Uterus (tissue), 4 donors: Measurements from ENCODE around the gene NFIC. TPM values are rescaled to one million over a fixed set of nuclear protein-coding genes. Genes with fewer than 3 reads are reported as not detected.
A peak's percentile ranks its signal among the peaks of the same experiment; 100 is the strongest.
"Not testable (repeated sequence)": the region's sequence is repeated elsewhere in the genome, so short reads cannot be mapped to it uniquely, and the experiment has no call there.

ENCODE experiments used
- DNase-seq, 2 donors: peaks; one replicate each; pipeline ENCODE4 v3.0.0-alpha.2; 2019 to 2020
- H3K27ac ChIP-seq, 2 donors: fragments of 200-600 bp; sonication (generic); 1 replicate in 1 of 2; 2 replicates in 1 of 2; pipeline ENCODE4 v1.5.1; 2016 to 2018
- H3K27me3 ChIP-seq, 2 donors: fragments of 200-600 bp; sonication (generic); one replicate each; pipeline ENCODE4 v1.5.1; 2018 to 2019; ENCODE audit warnings: control low read depth in 1 of 2
- H3K36me3 ChIP-seq, 2 donors: fragments of 200-600 bp; sonication (generic); one replicate each; pipeline ENCODE4 v1.5.1; 2019; ENCODE audit warnings: control low read depth in 1 of 2
- H3K4me1 ChIP-seq, 2 donors: fragments of 200-600 bp; sonication (generic); one replicate each; pipeline ENCODE4 v1.5.1; 2018 to 2019; ENCODE audit warnings: control low read depth in 1 of 2
- H3K4me3 ChIP-seq, 2 donors: fragments of 200-600 bp; sonication (generic); 1 replicate in 1 of 2; 2 replicates in 1 of 2; pipeline ENCODE4 v1.5.1; 2018 to 2019; ENCODE audit warnings: mild to moderate bottlenecking in 1 of 2
- H3K9me3 ChIP-seq, 2 donors: fragments of 200-600 bp; sonication (generic); one replicate each; pipeline ENCODE4 v1.5.1; 2019; ENCODE audit warnings: control low read depth in 1 of 2
- CTCF ChIP-seq, 4 experiments: fragments of 200-600 bp in 2 of 4; fragments of 450-650 bp in 2 of 4; sonication (generic) in 2 of 4; IDR thresholded peaks; one replicate each; pipeline ENCODE4 v1.5.1; 2016 to 2019; ENCODE audit warnings: antibody characterized with exemption in 4 of 4, mild to moderate bottlenecking in 2 of 4, moderate library complexity in 1 of 4
- POLR2A ChIP-seq, 2 donors: fragments of 450-650 bp; IDR thresholded peaks; one replicate each; pipeline ENCODE4 v1.6.1; 2016; ENCODE audit warnings: antibody characterized with exemption in 2 of 2, mild to moderate bottlenecking in 1 of 2, moderate library complexity in 1 of 2
- intact Hi-C: fragments of 100-400 bp; cut with DNase I; formaldehyde crosslinking; loops from one replicate; pipeline ENCODE4 v1.15.1; 2023; ENCODE audit warnings: low total_unique reads
- total RNA-seq, 4 donors: library from RNA; depleted of rRNA in 3 of 4; stranded (reverse); fragments of >200 nt in 3 of 4; gene quantifications; one replicate each; pipeline versions ENCODE4 v1.1.0 to v1.2.4, GENCODE V29; 2014 to 2023
- donor health status: DM: yes; HTN: yes; CAD: no.

The NFIC gene
- total RNA-seq, 4 donors from 2014 or later, result 18.5 to 361 (median 82.9) TPM

- no peaks in the 10 kb centered on the region for H3K9me3 ChIP-seq
- H3K4me3 ChIP-seq, result no peak overlapping the region
- no peaks in the 10 kb centered on the region for H3K27me3 ChIP-seq
- no peak overlapping the region for H3K27ac ChIP-seq
- TF ChIP-seq POLR2A (IDR thresholded peaks at IDR 0.05), result no peak
- TF ChIP-seq CTCF (IDR thresholded peaks at IDR 0.05), result no peak
- H3K36me3 ChIP-seq, result no peaks in the 10 kb centered on the region
- no peak for DNase-seq
- intact Hi-C loops, result no loop called here
- peaks cover 0 to 7% of the 10 kb centered on the region in 2 donors for H3K4me1 ChIP-seq
Measured at GRCh38 chr19:3420909-3421619, 54.7 kb downstream of the NFIC start.

- H3K27ac ChIP-seq, H3K9me3 ChIP-seq, DNase-seq, H3K36me3 ChIP-seq, H3K4me3 ChIP-seq, intact Hi-C loops, H3K4me1 ChIP-seq, H3K27me3 ChIP-seq: not testable (repeated sequence)
Measured at GRCh38 chr19:3421656-3422055, 55.3 kb downstream of the NFIC start.

GRCh38 chr19:3423183-3423829 is 56.9 kb downstream of the NFIC start:
- Histone ChIP-seq H3K9me3 (no peaks in the 10 kb centered on the region), H3K4me1 (peaks cover 0 to 11% of the 10 kb centered on the region in 2 donors), H3K4me3 (no peak overlapping the region), H3K36me3 (no peaks in the 10 kb centered on the region), H3K27ac (peak overlapping the region; percentile 54 to 68), H3K27me3 (no peaks in the 10 kb centered on the region)
- no peak for DNase-seq
- TF ChIP-seq CTCF (IDR thresholded peaks at IDR 0.05), result no peak
- TF ChIP-seq POLR2A (IDR thresholded peaks at IDR 0.05), result no peak
- intact Hi-C loops, result no loop called here

- Histone ChIP-seq H3K4me1 (peaks cover 0 to 7% of the 10 kb centered on the region in 2 donors), H3K4me3 (no peak overlapping the region), H3K27ac (peak overlapping the region; percentile 86 to 90), H3K27me3 (no peaks in the 10 kb centered on the region), H3K36me3 (no peaks in the 10 kb centered on the region), H3K9me3 (no peaks in the 10 kb centered on the region)
- TF ChIP-seq CTCF (IDR thresholded peaks at IDR 0.05), result no peak
- no peak for TF ChIP-seq POLR2A (IDR thresholded peaks at IDR 0.05)
- intact Hi-C loops, result no loop called here
- no peak for DNase-seq
Measured at GRCh38 chr19:3426433-3426832, 60.0 kb downstream of the NFIC start.

GRCh38 chr19:3430366-3430680 is 63.9 kb downstream of the NFIC start:
- Histone ChIP-seq H3K27ac (peak overlapping the region; percentile 86 to 90), H3K4me1 (peaks cover 0 to 11% of the 10 kb centered on the region in 2 donors)
- H3K36me3 ChIP-seq, H3K27me3 ChIP-seq, intact Hi-C loops, H3K4me3 ChIP-seq, H3K9me3 ChIP-seq: not testable (repeated sequence)
- DNase-seq, result peak; percentile 43 to 48

- H3K4me1 ChIP-seq, result peaks cover 0 to 15% of the 10 kb centered on the region in 2 donors
- intact Hi-C loops, result no loop called here
Measured at GRCh38 chr19:3431760-3432397, 65.5 kb downstream of the NFIC start.

More at GRCh38 chr19:3431760-3432397, 65.5 kb downstream of the NFIC start:
- Histone ChIP-seq H3K9me3 (no peaks in the 10 kb centered on the region), H3K27ac (peak overlapping the region; percentile 86 to 90), H3K27me3 (no peaks in the 10 kb centered on the region), H3K36me3 (no peaks in the 10 kb centered on the region), H3K4me3 (no peak overlapping the region)
- DNase-seq, result no peak
- TF ChIP-seq CTCF (IDR thresholded peaks at IDR 0.05), result no peak
- TF ChIP-seq POLR2A (IDR thresholded peaks at IDR 0.05), result no peak
